Spleen (tissue), 11 donors: ENCODE measurements around the gene LRRN4CL. TPM values are rescaled to one million over a fixed set of nuclear protein-coding genes. Genes with fewer than 3 reads are reported as not detected.

Experiments
- DNase-seq: peaks from one replicate; pipeline ENCODE4 v3.0.0-alpha.2; 2020
- H3K27ac ChIP-seq, 8 donors: fragments of 200-600 bp; sonication (generic) in 7 of 8; 1 replicate in 4 of 8; 2 replicates in 4 of 8; pipeline versions ENCODE4 v1.5.0 to v1.8.0; 2016 to 2021; ENCODE audit warnings: inconsistent platforms in 4 of 8, mild to moderate bottlenecking in 4 of 8, moderate library complexity in 1 of 8
- H3K27me3 ChIP-seq, 7 donors: fragments of 200-600 bp; sonication (generic) in 6 of 7; replicated peaks in 1 of 7; 1 replicate in 4 of 7; 2 replicates in 3 of 7; pipeline versions ENCODE4 v1.5.0 to v1.8.0; 2016 to 2021; ENCODE audit warnings: inconsistent platforms in 3 of 7, mild to moderate bottlenecking in 1 of 7
- H3K36me3 ChIP-seq, 6 donors: fragments of 200-600 bp; sonication (generic) in 5 of 6; 1 replicate in 4 of 6; 2 replicates in 2 of 6; pipeline versions ENCODE4 v1.5.0 to v1.8.0; 2016 to 2021; ENCODE audit warnings: inconsistent platforms in 2 of 6
- H3K4me1 ChIP-seq, 6 donors: fragments of 200-600 bp; sonication (generic) in 5 of 6; 1 replicate in 3 of 6; 2 replicates in 3 of 6; pipeline versions ENCODE4 v1.5.0 to v1.8.0; 2016 to 2021; ENCODE audit warnings: inconsistent platforms in 3 of 6
- H3K4me3 ChIP-seq, 8 donors: fragments of 200-600 bp; sonication (generic) in 7 of 8; 1 replicate in 4 of 8; 2 replicates in 4 of 8; pipeline versions ENCODE4 v1.5.0 to v1.8.0; 2016 to 2021; ENCODE audit warnings: inconsistent platforms in 4 of 8, mild to moderate bottlenecking in 4 of 8, moderate library complexity in 2 of 8
- H3K9me3 ChIP-seq, 8 donors: fragments of 200-600 bp; sonication (generic) in 7 of 8; 1 replicate in 4 of 8; 2 replicates in 4 of 8; pipeline versions ENCODE4 v1.5.0 to v1.8.0; 2016 to 2021; ENCODE audit warnings: inconsistent platforms in 4 of 8
- POLR2A ChIP-seq, 3 donors: fragments of 450-650 bp; IDR thresholded peaks; one replicate each; pipeline ENCODE4 v1.5.1; 2017; ENCODE audit warnings: antibody characterized with exemption in 3 of 3, mild to moderate bottlenecking in 1 of 3
- POLR2AphosphoS5 ChIP-seq, 3 donors: sonication (generic); formaldehyde crosslinking; IDR thresholded peaks; one replicate each; pipeline ENCODE4 v1.5.1; 2017; ENCODE audit warnings: antibody characterized with exemption in 3 of 3
- WGBS, 5 donors: extraction: QIAGEN DNeasy Blood & Tissue Kit in 3 of 5; methylation state at CpG; one replicate each; pipeline versions ENCODE4 v1.1.5 to v1.1.7; 2013 to 2018; 5-methylcytosine and 5-hydroxymethylcytosine counted together
- intact Hi-C: fragments of 100-400 bp; cut with DNase I; formaldehyde crosslinking; loops from one replicate; pipeline ENCODE4 v1.15.0; 2023; ENCODE audit warnings: low total_unique reads
- polyA plus RNA-seq, 3 donors: library from polyadenylated mRNA; stranded (reverse); fragments of 200-250 nt; gene quantifications; one replicate each; pipeline ENCODE4 v1.2.1, GENCODE V29; 2013
- total RNA-seq, 7 donors: library from RNA; depleted of rRNA in 3 of 7; stranded (reverse); fragments of >200 nt in 3 of 7; fragmentation: NEBNext Ultra II Directional in 4 of 7; extraction: Animal tissue kit (Norgen Biotek cat#: 25700) in 4 of 7; gene quantifications; one replicate each; pipeline versions ENCODE4 v1.1.0 to v1.2.1, GENCODE V29; 2016 to 2021
- TF ChIP-seq, protein P1 (sequence below), 11 experiments: fragments of 200-600 bp in 7 of 11; fragments of 450-650 bp in 4 of 11; sonication (generic) in 4 of 11; IDR thresholded peaks in 8 of 11; conservative IDR thresholded peaks in 3 of 11; 1 replicate in 7 of 11; 2 replicates in 4 of 11; pipeline versions ENCODE4 v1.4.0 to v1.8.0; 2016 to 2021; ENCODE audit warnings: antibody characterized with exemption in 11 of 11, inconsistent platforms in 4 of 11, mild to moderate bottlenecking in 1 of 11
- donor health status: healthy with polysubstance abuse.
- donor health status: DM: no; HTN: no; CAD: no; lungs with moderate emphysema.
- donor health status: DM: no; HTN: no; CAD: no.
- donor health status: Bipolar disorder and iron deficiency.
- donor health status: healthy.
- donor health status: DM: no; HTN: no; CAD: no.
- donor health status: DM: yes; HTN: yes; CAD: no.

Gene LRRN4CL
- total and polyA plus RNA-seq, 10 donors, result 0.04 to 0.48 (median 0.17) TPM; not detected in 7

DNA sequence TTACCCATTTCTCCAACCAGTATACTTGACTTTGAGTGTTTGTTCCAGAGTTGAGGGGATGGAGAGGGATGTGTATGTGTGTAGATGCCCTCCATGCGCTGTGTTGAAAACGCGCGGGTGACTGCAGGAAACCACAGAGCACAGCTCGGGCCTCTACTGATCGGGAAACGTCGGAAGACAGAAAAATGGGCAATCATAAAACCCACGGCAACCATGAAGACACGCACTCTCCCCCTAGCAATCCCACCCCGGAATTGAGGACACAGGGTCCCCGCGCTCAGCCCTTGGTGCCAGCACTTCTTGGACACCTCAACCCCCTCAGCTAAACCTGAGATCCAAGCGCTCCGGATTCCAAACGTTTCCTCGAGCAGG lies 18.1 kb downstream of the LRRN4CL start:
- TF ChIP-seq POLR2AphosphoS5 (IDR thresholded peaks at IDR 0.05) (no peak), POLR2A (IDR thresholded peaks at IDR 0.05) (no peak)
- TF ChIP-seq, protein P1, sequence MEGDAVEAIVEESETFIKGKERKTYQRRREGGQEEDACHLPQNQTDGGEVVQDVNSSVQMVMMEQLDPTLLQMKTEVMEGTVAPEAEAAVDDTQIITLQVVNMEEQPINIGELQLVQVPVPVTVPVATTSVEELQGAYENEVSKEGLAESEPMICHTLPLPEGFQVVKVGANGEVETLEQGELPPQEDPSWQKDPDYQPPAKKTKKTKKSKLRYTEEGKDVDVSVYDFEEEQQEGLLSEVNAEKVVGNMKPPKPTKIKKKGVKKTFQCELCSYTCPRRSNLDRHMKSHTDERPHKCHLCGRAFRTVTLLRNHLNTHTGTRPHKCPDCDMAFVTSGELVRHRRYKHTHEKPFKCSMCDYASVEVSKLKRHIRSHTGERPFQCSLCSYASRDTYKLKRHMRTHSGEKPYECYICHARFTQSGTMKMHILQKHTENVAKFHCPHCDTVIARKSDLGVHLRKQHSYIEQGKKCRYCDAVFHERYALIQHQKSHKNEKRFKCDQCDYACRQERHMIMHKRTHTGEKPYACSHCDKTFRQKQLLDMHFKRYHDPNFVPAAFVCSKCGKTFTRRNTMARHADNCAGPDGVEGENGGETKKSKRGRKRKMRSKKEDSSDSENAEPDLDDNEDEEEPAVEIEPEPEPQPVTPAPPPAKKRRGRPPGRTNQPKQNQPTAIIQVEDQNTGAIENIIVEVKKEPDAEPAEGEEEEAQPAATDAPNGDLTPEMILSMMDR (IDR thresholded peaks at IDR 0.05 in 8 of 11, conservative IDR thresholded peaks at IDR 0.05 in 3 of 11), result no peak
- intact Hi-C loops, result loop anchor here (10.0 kb wide), 1 partner anchor 76 kb away; the partner anchor contains the start of gene TUT1
- Histone ChIP-seq H3K27me3 (no peaks in the 10 kb centered on the region), H3K9me3 (no peaks in the 10 kb centered on the region), H3K4me1 (peaks cover 31 to 91% (median 68%) of the 10 kb centered on the region in 6 donors), H3K27ac (peak overlapping the region; percentile 86 to 96 (median 94)), H3K36me3 (peaks cover 0 to 54% (median 23%) of the 10 kb centered on the region in 6 donors), H3K4me3 (peak overlapping the region; percentile 76 to 96 (median 93))
- WGBS, 5 donors, result 0 to 1% (median 0%) methylated on average over 16 to 17 of the region's 17 CpGs
- no peak for DNase-seq

DNA sequence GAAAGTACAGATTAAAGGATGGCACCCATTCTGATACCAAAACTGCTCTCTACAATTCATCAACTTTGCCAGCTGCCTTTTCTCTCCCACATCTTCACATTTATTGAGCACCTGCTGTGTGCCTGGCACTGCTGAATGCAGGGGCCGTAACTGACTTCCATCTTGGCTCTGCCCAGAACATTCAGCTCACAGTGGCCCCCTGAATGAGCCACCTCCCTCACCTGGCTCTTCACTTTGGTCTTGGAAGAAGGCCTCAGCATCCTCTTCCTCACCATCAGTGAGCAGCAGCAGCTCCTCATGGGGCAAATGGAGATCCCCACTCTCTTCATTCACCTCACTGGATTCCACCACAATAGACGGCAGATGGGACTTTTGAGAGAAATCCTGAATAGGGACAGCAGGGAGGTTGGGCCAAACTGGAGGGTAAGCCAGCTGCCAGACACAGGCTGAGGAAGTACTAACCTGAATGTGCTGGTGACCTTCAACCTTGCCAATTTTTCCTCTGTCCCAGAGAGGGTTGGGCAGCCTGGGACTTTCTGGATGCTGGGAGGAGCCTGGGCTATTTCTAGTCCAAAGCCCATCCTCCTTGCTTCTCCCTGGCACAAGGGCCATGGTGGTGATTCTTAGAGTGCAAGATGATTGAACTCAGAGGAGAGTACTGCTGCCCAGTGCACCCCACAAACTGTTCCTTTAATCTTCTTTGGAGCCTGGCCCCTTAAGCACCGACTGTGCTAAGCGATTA lies 19.7 kb downstream of the LRRN4CL start:
- Histone ChIP-seq H3K4me1 (peaks cover 32 to 83% (median 71%) of the 10 kb centered on the region in 6 donors), H3K27ac (peak overlapping the region in 6 of 8 donors; percentile 1 to 96 (median 33))
- intact Hi-C loops, result loop anchor here (10.0 kb wide), 1 partner anchor 75 kb away; the partner anchor contains the start of gene TUT1

DNA sequence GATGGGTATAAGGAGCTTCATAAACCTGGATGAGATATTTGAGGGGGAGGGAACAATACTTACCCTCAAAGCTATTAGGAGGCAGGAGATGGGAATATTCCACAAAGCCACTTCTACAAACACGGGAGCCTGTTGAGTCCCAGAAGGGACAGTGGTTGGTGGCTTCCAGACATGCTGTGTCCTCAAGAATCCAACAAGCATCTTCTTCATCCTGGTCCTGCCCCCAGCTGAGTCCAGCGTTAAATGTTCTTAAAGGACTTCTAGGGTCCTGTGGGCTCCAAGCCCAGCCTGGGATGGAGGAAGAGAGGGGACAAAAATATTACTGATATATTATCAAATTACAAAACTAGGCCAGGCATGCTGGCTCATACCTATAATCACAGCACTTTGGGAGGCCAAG lies 21.9 kb downstream of the LRRN4CL start:
- peaks cover 30 to 84% (median 69%) of the 10 kb centered on the region in 6 donors for H3K4me1 ChIP-seq
- H3K9me3 ChIP-seq, result no peaks in the 10 kb centered on the region
- no peak for DNase-seq
- 76 to 97% (median 83%) methylated on average over 2 of the region's 2 CpGs for WGBS, 5 donors
- H3K36me3 ChIP-seq, result peaks cover 0 to 28% (median 10%) of the 10 kb centered on the region in 6 donors
- intact Hi-C loops, result no loop called here
- H3K4me3 ChIP-seq, result peak overlapping the region in 1 of 8 donors; percentile 89
- TF ChIP-seq POLR2A (IDR thresholded peaks at IDR 0.05) (no peak), POLR2AphosphoS5 (IDR thresholded peaks at IDR 0.05) (no peak)
- TF ChIP-seq, protein P1 (IDR thresholded peaks at IDR 0.05 in 8 of 11, conservative IDR thresholded peaks at IDR 0.05 in 3 of 11), result no peak
- peak overlapping the region in 3 of 8 donors; percentile 16 to 96 (median 96) for H3K27ac ChIP-seq
- H3K27me3 ChIP-seq, result no peaks in the 10 kb centered on the region

More for the DNA sequence above, 19.7 kb downstream of the LRRN4CL start:
- TF ChIP-seq POLR2AphosphoS5 (IDR thresholded peaks at IDR 0.05), result no peak
- TF ChIP-seq POLR2A (IDR thresholded peaks at IDR 0.05), result no peak
- TF ChIP-seq, protein P1 (IDR thresholded peaks at IDR 0.05 in 8 of 11, conservative IDR thresholded peaks at IDR 0.05 in 3 of 11), result no peak
- 73 to 90% (median 80%) methylated on average over 4 of the region's 4 CpGs for WGBS, 5 donors
- Histone ChIP-seq H3K36me3 (peaks cover 0 to 37% (median 12%) of the 10 kb centered on the region in 6 donors), H3K4me3 (no peak overlapping the region), H3K27me3 (no peaks in the 10 kb centered on the region), H3K9me3 (no peaks in the 10 kb centered on the region)
- DNase-seq, result no peak
